NK-92 (cell line): ENCODE measurements around the gene MED27.

ENCODE experiments used
- DNase-seq: peaks from one replicate; lab custom pipeline; 2025; ENCODE audit not compliant: unreplicated experiment; lab: John Stamatoyannopoulos, UW

Gene MED27

GRCh38 chr9:132079391-132080091 is at the start of gene MED27:
Gene MED27 (minus strand): TSS chr9:132079867. CDS start chr9:132079844, 23 bp downstream.
- peak; percentile 62 for DNase-seq

DNA sequence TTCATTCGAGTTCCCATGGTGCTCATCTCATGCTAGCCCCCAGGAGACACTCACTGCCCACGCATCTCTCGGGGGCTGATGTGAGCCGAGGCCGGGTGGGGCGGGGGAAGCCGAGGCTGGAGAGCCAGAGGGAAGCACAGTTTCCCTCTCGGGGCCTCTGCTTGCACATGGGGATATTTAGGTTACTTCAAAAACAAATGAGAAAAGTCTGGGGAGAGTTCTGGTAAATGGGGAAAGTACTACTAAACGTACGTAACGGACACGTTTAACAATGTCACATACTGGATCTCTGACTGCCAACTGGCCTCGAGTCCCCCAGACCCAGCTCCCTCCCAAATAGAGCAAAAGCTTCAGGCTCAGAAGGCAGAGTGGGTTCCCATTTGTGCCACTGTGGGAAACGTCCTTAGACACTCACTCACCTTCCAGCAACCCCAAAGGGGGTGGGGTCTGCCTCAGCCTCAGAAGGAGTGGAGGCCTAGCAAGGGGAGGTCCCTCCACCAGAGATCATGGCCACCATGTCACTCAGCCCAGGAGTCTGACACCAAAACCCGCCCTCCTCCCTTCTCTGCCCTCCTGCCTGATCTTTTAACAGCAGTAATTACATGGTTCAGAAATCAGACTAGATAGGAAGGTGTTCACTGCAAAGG is 48.3 kb upstream of the MED27 start:
- no peak for DNase-seq

DNA sequence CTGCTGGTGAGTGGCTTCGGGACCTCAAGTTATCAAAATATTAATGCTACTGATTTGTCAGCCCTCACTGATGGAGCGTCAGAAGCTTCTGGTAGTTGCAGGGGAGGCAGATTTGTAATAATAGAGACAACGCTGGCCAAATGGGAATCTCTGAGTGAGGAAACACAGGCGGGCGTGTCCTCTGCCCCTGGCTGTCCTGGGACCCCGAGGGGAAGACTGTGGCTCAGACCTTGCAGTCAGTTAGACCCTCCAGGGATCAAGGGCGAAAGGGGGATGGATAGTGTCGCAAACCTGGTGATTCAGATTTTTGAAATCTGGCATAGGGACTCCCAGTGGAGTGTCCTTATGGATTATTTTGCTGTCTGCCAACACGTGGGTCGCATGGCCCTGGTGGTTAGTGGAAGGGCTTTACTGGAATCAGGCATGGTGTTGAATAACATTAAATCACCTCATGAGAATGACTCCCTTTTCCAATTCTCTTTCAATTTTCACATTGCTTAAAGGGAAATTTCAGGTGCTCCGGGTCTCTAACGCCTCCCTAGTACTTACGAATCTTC is 47.1 kb upstream of the MED27 start:
- no peak for DNase-seq

- no peak for DNase-seq
Observed at GRCh38 chr9:132125944-132126679, 46.4 kb upstream of the MED27 start.

DNA sequence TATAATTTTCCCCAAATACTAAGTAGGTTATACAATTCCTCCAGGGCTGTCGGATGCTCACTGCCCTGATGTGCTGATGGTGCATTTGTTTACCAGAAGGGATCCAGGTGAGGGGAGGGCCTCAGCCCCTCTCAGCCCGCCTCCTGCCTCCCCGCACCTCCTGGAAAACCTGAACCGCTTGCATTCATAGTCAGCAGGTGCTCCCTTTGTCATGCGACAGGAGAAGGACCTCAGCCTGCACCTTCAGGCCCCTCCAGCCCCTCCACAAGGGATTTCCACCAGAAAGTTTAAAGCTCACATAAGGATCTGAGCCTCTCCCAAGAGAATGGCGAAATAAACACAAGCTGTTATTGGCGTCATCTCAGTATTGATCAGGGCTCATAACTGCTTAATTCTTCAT is 45.7 kb upstream of the MED27 start:
- no peak for DNase-seq

DNA sequence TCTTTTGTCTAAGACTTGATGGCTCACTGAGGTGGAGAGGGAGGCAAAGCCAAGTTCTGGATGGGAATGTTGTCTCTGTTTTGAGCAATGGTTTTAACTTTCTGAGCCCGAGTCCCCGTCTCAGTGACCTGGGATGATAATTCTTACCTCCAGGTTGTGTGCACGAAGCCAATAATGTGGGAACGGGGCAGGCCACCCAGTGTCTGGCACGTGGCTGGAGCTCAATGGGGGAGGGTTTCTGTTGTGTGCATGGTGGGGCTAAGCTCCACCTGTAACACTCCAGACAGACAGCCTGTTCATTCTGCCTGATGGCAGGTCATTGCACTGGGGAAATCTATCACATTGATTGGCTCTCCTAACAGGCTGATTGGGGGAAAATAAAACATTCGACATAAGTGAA is 45.1 kb upstream of the MED27 start:
- no peak for DNase-seq

GRCh38 chr9:132121021-132121420 is 41.4 kb upstream of the MED27 start:
- no peak for DNase-seq

GRCh38 chr9:132117694-132118093 is 38.0 kb upstream of the MED27 start:
- DNase-seq: no peak

- DNase-seq: no peak
Observed at GRCh38 chr9:132116583-132116982, 36.9 kb upstream of the MED27 start.

GRCh38 chr9:132114102-132114707 is 34.5 kb upstream of the MED27 start:
- no peak for DNase-seq

DNA sequence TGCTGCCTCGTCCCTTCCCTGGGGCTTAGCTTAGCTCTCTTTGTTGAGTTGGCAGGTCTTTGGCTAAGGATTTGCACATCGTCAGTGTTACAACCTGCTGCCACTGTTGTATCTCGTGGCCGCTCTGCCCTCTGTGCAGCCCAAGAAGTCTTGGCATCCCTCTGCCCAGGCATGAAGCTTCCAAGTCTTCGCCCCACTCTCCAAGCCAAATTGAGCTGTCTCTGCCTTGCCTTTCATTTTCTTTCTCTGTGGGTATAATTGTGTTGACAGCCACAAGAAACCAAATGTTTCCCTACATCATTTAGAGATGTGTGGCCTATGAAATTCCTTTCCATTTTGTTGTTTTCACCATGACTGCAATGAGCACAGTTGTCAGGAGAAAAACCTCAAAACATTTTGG is 29.6 kb upstream of the MED27 start:
- no peak for DNase-seq

DNA sequence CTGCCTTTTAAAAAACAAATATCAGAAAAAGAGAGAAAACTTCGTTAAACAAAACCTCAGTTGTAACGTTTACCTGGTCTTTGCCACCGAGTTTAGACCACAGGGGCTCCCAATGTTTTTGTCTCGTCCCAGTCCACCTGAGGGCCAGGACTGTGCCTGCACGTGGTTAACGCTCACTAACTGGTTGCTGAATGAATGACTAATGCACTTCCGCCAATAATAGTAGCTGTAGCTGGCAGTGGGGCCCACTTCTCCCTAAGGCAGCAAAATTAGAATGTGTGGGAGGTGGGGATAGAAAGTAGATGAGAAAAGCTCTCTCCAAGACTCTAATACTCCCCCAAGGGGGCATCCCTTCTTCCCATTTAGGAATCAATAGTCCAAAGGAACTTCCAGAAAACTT is 29.1 kb upstream of the MED27 start:
- DNase-seq: no peak

DNA sequence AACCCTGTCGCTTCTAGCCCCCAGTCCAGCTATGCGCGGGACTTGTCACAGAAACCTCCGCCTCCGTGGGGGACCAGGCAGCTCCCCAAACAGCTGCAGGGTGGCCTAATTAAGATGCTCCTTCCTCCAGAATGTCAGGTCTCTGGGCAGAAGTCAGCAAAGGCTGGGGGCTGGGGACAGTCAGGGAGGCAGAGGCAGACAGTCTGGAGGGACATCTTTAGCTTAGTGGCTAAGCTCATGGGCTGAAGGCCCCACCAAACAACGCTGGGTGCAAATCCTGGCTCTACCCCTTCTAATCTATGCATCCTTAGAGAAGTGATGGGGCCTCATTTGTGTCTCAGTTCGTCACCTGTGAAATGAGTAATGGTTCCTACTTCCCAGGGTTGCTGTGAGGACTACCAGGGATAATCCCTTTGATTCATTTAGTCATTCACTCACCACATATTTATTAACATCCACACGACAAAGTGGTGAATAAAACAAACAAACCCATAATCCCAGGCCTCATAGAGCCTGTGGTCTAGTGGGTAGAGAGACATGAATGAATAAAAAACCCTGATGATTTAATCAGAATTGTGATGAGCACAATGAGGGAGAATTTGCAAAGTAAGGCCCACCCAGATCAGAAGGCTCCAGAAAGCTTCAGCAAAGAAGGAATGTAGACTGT is 20.2 kb upstream of the MED27 start:
- DNase-seq: no peak

- DNase-seq: no peak
Observed at GRCh38 chr9:132099167-132099566, 19.5 kb upstream of the MED27 start.

DNA sequence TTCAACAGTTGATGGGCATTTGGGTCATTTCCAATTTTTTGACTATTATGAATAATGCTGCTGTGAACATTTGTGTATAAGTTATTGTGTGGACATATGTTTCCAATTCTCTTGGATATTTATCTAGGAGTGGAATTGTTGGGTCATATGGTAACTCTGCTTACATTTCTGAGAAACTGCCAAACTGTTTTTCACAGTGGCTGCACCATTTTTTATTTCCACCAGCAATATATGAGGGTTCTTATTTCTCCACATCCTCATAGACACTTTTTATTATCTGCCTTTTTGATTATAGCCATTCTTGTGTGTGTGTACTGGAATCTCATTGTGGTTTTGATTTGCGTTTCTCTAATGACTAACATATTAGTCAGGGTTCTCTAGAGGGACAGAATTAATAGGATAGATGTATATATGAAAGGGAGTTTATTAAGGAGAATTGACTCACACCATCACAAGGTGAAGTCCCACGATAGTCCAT is 14.7 kb upstream of the MED27 start:
- no peak for DNase-seq

DNA sequence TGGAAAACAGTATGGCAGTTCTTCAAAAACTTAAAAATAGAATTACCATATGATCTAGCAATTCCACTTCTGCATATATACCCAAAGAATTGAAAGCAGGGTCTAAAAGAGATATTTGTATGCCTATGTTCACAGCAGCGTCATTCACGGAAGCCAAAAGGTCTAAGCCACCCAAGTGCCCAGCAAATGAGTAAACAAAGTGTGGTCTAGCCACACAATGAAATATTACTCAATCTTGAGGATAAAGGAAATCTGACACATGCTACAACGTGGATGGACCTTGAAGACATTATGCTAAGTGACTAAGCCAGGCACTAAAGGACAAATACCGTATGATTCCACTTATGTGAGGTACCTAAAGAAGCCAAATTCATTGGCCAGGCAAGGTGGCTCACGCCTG is 11.1 kb upstream of the MED27 start:
- DNase-seq: no peak

GRCh38 chr9:132087438-132088030 is 7.9 kb upstream of the MED27 start:
- no peak for DNase-seq

DNA sequence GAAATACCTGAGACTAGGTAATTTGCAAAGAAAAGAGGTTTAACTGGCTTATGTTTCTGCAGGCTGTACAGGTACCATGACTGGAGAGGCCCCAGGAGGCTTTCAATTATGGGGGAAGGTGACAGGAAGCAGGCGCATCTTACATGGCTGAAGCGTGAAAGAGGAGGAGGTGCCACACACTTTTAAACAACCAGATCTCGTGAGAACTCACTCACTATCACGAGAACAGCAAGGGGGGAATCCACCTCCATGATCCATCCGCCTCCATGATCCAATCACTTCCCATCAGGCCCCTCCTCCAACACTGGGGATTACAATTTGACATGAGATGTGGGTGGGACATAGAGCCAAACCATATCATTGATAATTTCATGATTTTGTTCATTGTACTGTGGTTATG is 2.5 kb upstream of the MED27 start:
- no peak for DNase-seq

GRCh38 chr9:132078699-132079356 is 839 bp downstream of the MED27 start:
- no peak for DNase-seq
